Neuronal stem cell (in vitro differentiated cells): ENCODE results near the gene FOXJ3.

Experiments
- DNase-seq: peaks from one replicate; pipeline ENCODE4 v3.0.0-alpha.2; 2013; ENCODE audit warnings: low spot score
- H2AFZ ChIP-seq: one replicate; pipeline ENCODE4 v1.6.1; 2013; ENCODE audit warnings: mild to moderate bottlenecking, low read length, inconsistent platforms
- H2AK5ac ChIP-seq: 2 replicates; pipeline ENCODE4 v1.6.1; 2013; ENCODE audit warnings: low read depth, mild to moderate bottlenecking, inconsistent platforms, low read length, moderate library complexity, mixed read lengths
- H2BK120ac ChIP-seq: 2 replicates; pipeline ENCODE4 v1.6.1; 2013; ENCODE audit warnings: low read depth, mild to moderate bottlenecking, inconsistent platforms, low read length, moderate library complexity, mixed read lengths
- H2BK12ac ChIP-seq: one replicate; pipeline ENCODE4 v1.6.1; 2013; ENCODE audit warnings: low read length, inconsistent platforms
- H2BK15ac ChIP-seq: 2 replicates; pipeline ENCODE4 v1.6.1; 2013; ENCODE audit warnings: mild to moderate bottlenecking, low read length, inconsistent platforms, mixed read lengths
- H2BK5ac ChIP-seq: one replicate; pipeline ENCODE4 v1.6.1; 2013; ENCODE audit warnings: inconsistent platforms, mild to moderate bottlenecking, low read length, moderate library complexity
- H3K14ac ChIP-seq: one replicate; pipeline ENCODE4 v1.6.1; 2013; ENCODE audit warnings: low read length, inconsistent platforms
- H3K18ac ChIP-seq: 2 replicates; pipeline ENCODE4 v1.6.1; 2013; ENCODE audit warnings: low read length, inconsistent platforms
- H3K23ac ChIP-seq: 2 replicates; pipeline ENCODE4 v1.6.1; 2013; ENCODE audit warnings: low read depth, mild to moderate bottlenecking, mixed read lengths, low read length, inconsistent platforms; ENCODE audit not compliant: poor library complexity
- H3K27ac ChIP-seq: replicated peaks from 3 replicates; pipeline ENCODE4 v1.5.1; 2013; ENCODE audit warnings: low read length, inconsistent platforms
- H3K27me3 ChIP-seq, 3 experiments: 2 replicates each; pipeline ENCODE4 v1.6.1; 2013; ENCODE audit warnings: low read length in 3 of 3, mild to moderate bottlenecking in 2 of 3, inconsistent platforms in 1 of 3, low read depth in 1 of 3, mixed read lengths in 1 of 3, moderate library complexity in 1 of 3; ENCODE audit not compliant: control insufficient read depth in 3 of 3, insufficient read depth in 3 of 3
- H3K36me3 ChIP-seq, 2 donors: replicated peaks in 1 of 2; 2 replicates each; pipeline ENCODE4 v1.6.1; 2013; ENCODE audit warnings: low read length in 2 of 2; ENCODE audit not compliant: control insufficient read depth in 2 of 2, insufficient read depth in 2 of 2
- H3K4ac ChIP-seq: 2 replicates; pipeline ENCODE4 v1.6.1; 2013; ENCODE audit warnings: inconsistent platforms, mild to moderate bottlenecking, low read length, moderate library complexity
- H3K4me1 ChIP-seq, 2 donors: 1 replicate in 1 of 2; 2 replicates in 1 of 2; pipeline ENCODE4 v1.6.1; 2013; ENCODE audit warnings: low read length in 2 of 2, low read depth in 1 of 2; ENCODE audit not compliant: control insufficient read depth in 2 of 2, insufficient read depth in 1 of 2
- H3K4me2 ChIP-seq: one replicate; pipeline ENCODE4 v1.6.1; 2013; ENCODE audit warnings: mild to moderate bottlenecking, low read length, inconsistent platforms; ENCODE audit not compliant: insufficient read depth, poor library complexity, severe bottlenecking
- H3K4me3 ChIP-seq, 2 donors: 2 replicates each; pipeline ENCODE4 v1.5.1; 2013; ENCODE audit warnings: low read length in 2 of 2, mild to moderate bottlenecking in 2 of 2, inconsistent platforms in 1 of 2, moderate library complexity in 1 of 2
- H3K79me1 ChIP-seq: one replicate; pipeline ENCODE4 v1.6.1; 2013; ENCODE audit warnings: low read depth, mild to moderate bottlenecking, inconsistent platforms, low read length, moderate library complexity
- H3K9ac ChIP-seq: one replicate; pipeline ENCODE4 v1.6.1; 2013; ENCODE audit warnings: mild to moderate bottlenecking, low read depth, low read length, inconsistent platforms; ENCODE audit not compliant: poor library complexity
- H3K9me3 ChIP-seq, 2 donors: replicated peaks in 1 of 2; 2 replicates each; pipeline versions ENCODE3 to v1.6.1; 2013; ENCODE audit warnings: low read length in 2 of 2, mild to moderate bottlenecking in 2 of 2, inconsistent platforms in 1 of 2, low read depth in 1 of 2, mixed read lengths in 1 of 2, moderate library complexity in 1 of 2; ENCODE audit not compliant: control insufficient read depth in 2 of 2, insufficient read depth in 1 of 2
- H4K8ac ChIP-seq: one replicate; pipeline ENCODE4 v1.6.1; 2013; ENCODE audit warnings: low read depth, mild to moderate bottlenecking, inconsistent platforms, low read length, moderate library complexity
- H4K91ac ChIP-seq: one replicate; pipeline ENCODE4 v1.6.1; 2013; ENCODE audit warnings: low read length, low read depth, mild to moderate bottlenecking, inconsistent platforms; ENCODE audit not compliant: poor library complexity
- WGBS, 2 donors: extraction: QIAGEN DNeasy Blood & Tissue Kit; methylation state at CpG; one replicate each; pipeline ENCODE4 v1.1.7; 2013; ENCODE audit warnings: missing lambda C conversion rate in 2 of 2, mixed read lengths in 1 of 2; ENCODE audit not compliant: insufficient read length in 2 of 2, insufficient replicate concordance in 1 of 2; ENCODE audit errors: extremely low coverage in 2 of 2; 5-methylcytosine and 5-hydroxymethylcytosine counted together

The FOXJ3 gene

DNA sequence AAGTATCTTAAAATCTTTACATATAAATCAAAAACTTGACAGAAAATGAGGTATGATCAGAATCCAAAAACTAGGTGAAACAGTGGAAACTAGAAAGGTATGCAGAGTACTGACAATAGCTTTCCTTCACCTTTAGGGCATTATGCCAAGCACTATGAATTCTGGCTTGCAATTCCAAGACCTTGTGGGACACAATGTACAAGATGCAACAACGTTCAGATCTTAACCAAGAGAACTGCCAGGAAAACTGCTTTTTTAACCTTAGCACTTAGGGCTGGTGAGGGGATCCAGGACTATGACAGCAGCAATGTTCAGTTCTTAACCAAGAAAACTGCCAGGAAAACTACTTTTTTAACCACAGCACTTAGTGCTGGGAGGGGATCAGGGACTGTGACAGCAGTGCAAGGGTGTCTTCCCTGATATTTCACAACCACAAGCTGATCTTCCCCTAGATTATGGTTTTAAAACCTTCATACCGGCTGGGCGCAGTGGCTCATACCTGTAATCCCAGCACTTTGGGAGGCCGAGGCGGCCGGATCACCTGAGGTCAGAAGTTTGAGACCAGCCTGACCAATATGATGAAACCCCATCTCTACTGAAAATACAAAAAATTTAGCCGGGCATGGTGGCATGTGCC, 22.3 kb downstream of the FOXJ3 start:
- Histone ChIP-seq H2BK120ac (no peak overlapping the region), H3K14ac (no peak overlapping the region), H3K27me3 (no peaks in the 10 kb centered on the region), H3K4me3 (no peak overlapping the region), H3K9ac (no peak overlapping the region), H4K8ac (no peak overlapping the region), H2AK5ac (no peak overlapping the region), H3K79me1 (peaks cover 2% of the 10 kb centered on the region), H3K18ac (no peak overlapping the region), H3K36me3 (peaks cover 2 to 22% of the 10 kb centered on the region in 2 donors), H3K4me2 (no peak overlapping the region), H3K27ac (no peak overlapping the region), H3K4me1 (peaks cover 0 to 8% of the 10 kb centered on the region in 2 donors), H4K91ac (no peak overlapping the region), H2AFZ (no peak overlapping the region), H2BK12ac (no peak overlapping the region), H2BK15ac (no peak overlapping the region), H3K9me3 (no peaks in the 10 kb centered on the region), H2BK5ac (no peak overlapping the region), H3K23ac (no peak overlapping the region), H3K4ac (no peak overlapping the region)
- WGBS, 2 donors = no CpG with 5 or more reads among the region's 7 CpGs
- DNase-seq = no peak

DNA sequence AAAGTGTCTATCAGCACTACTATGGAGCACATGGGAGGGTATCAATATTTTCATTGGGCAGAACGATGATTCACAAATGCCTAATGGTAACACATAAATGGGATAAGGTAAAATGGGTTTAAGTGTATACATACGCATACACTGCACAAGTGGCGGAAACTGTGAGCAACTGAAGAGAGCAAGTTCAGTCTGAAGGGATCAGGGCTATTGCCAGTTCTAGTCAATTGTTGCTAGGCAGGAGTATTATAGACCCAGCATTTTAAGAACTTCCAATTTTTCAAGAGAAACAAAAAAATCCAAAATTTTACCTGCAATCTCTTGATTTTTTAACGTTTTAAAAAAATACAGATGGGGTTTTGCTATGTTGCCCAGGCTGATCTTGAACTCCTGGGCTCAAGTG, 23.1 kb downstream of the FOXJ3 start:
- Histone ChIP-seq H3K9me3 (no peaks in the 10 kb centered on the region), H3K9ac (no peak overlapping the region), H4K91ac (no peak overlapping the region), H3K18ac (no peak overlapping the region), H3K4me2 (no peak overlapping the region), H3K4me1 (peaks cover 0 to 8% of the 10 kb centered on the region in 2 donors), H3K4me3 (no peak overlapping the region), H2BK120ac (no peak overlapping the region), H4K8ac (no peak overlapping the region), H3K4ac (no peak overlapping the region), H3K27me3 (no peaks in the 10 kb centered on the region), H3K23ac (no peak overlapping the region), H2AK5ac (no peak overlapping the region), H2BK15ac (no peak overlapping the region), H3K27ac (no peak overlapping the region), H3K36me3 (peaks cover 3 to 30% of the 10 kb centered on the region in 2 donors), H2AFZ (no peak overlapping the region), H2BK12ac (no peak overlapping the region), H2BK5ac (no peak overlapping the region), H3K79me1 (peaks cover 2% of the 10 kb centered on the region), H3K14ac (no peak overlapping the region)
- WGBS, 2 donors = no CpG with 5 or more reads among the region's 4 CpGs
- no peak for DNase-seq

DNA sequence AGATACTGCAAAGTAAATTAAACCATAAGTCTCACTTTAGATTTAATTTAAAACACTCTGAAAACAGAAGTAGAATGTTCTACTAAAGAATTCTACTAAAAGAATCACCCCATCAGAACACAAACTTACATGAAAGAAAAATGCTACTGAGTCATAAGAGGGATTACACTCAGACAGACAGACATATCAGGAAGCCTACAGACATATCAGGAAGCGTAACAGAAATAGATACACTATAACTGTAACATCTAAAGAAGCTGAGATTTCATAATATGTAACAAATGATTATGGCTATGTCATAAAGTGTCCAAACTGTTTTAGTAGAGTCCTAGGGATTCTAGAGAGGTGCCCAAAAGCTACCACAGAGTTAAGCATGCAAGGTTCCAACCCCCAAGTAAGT, 23.9 kb downstream of the FOXJ3 start:
- no peak for DNase-seq
- Histone ChIP-seq H2AFZ (no peak overlapping the region), H3K23ac (no peak overlapping the region), H2AK5ac (no peak overlapping the region), H3K79me1 (peaks cover 2% of the 10 kb centered on the region), H3K14ac (no peak overlapping the region), H2BK12ac (no peak overlapping the region), H2BK15ac (no peak overlapping the region), H3K36me3 (peaks cover 4 to 30% of the 10 kb centered on the region in 2 donors), H3K4me3 (no peak overlapping the region), H3K9me3 (no peaks in the 10 kb centered on the region), H3K4me1 (peaks cover 0 to 8% of the 10 kb centered on the region in 2 donors), H4K8ac (no peak overlapping the region), H2BK120ac (no peak overlapping the region), H2BK5ac (no peak overlapping the region), H4K91ac (no peak overlapping the region), H3K18ac (no peak overlapping the region), H3K27ac (no peak overlapping the region), H3K9ac (no peak overlapping the region), H3K27me3 (no peaks in the 10 kb centered on the region), H3K4me2 (no peak overlapping the region), H3K4ac (no peak overlapping the region)
- WGBS, 2 donors = no CpG with 5 or more reads among the region's 1 CpG

DNA sequence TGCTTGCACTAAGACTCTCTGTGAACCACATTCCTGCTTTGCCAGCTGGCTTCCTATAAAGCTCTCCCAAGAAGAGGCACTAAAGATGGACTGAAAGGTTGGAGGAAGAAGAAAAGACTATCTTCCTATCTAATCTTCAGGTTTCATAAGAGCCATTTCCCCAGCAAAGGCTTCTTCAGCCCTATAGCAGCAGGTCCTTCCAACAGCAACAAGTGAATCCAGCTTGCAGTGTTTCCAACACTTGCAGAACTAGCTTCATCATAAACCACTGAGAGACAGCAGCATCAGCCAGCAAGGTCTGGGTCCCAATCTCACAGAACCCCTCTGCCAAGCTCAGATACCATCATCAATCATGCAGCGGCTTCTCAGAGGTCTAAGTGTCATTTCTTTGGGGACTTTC, 28.1 kb downstream of the FOXJ3 start:
- Histone ChIP-seq H2AFZ (no peak overlapping the region), H3K4ac (no peak overlapping the region), H3K27ac (no peak overlapping the region), H3K14ac (no peak overlapping the region), H3K79me1 (peaks cover 3% of the 10 kb centered on the region), H2AK5ac (no peak overlapping the region), H3K18ac (no peak overlapping the region), H3K9me3 (peaks cover 5 to 28% of the 10 kb centered on the region in 2 donors), H3K4me3 (no peak overlapping the region), H2BK120ac (no peak overlapping the region), H2BK15ac (no peak overlapping the region), H2BK12ac (no peak overlapping the region), H3K23ac (no peak overlapping the region), H3K4me2 (no peak overlapping the region), H3K9ac (no peak overlapping the region), H3K27me3 (no peaks in the 10 kb centered on the region), H3K36me3 (peaks cover 9 to 50% of the 10 kb centered on the region in 2 donors), H2BK5ac (no peak overlapping the region), H4K91ac (no peak overlapping the region), H3K4me1 (no peaks in the 10 kb centered on the region), H4K8ac (no peak overlapping the region)
- WGBS, 2 donors = no CpG with 5 or more reads among the region's 1 CpG
- DNase-seq = no peak
